Osteocyte (in vitro differentiated cells): ENCODE results near the gene PCDH12. TPM values are rescaled to one million over a fixed set of nuclear protein-coding genes. Genes with fewer than 3 reads are reported as not detected.

Source experiments
- DNase-seq: peaks from one replicate; pipeline ENCODE4 v3.0.0; 2021; ENCODE audit warnings: mixed read lengths; ENCODE audit not compliant: unreplicated experiment; ENCODE audit errors: extremely low spot score
- H3K27ac Mint-ChIP-seq: one replicate; pipeline ENCODE4 v1.8.0; 2021; ENCODE audit warnings: mild to moderate bottlenecking, mixed read lengths; ENCODE audit not compliant: unreplicated experiment
- H3K27me3 Mint-ChIP-seq: one replicate; pipeline ENCODE4 v1.8.0; 2021; ENCODE audit warnings: mixed read lengths; ENCODE audit not compliant: unreplicated experiment
- H3K36me3 Mint-ChIP-seq: one replicate; pipeline ENCODE4 v1.8.0; 2021; ENCODE audit warnings: mixed read lengths; ENCODE audit not compliant: unreplicated experiment
- H3K4me1 Mint-ChIP-seq: one replicate; pipeline ENCODE4 v1.8.0; 2021; ENCODE audit warnings: mixed read lengths; ENCODE audit not compliant: unreplicated experiment
- H3K4me3 Mint-ChIP-seq: one replicate; pipeline ENCODE4 v1.8.0; 2021; ENCODE audit warnings: mild to moderate bottlenecking, moderate library complexity, mixed read lengths; ENCODE audit not compliant: unreplicated experiment
- H3K9me3 Mint-ChIP-seq: one replicate; pipeline ENCODE4 v1.8.0; 2021; ENCODE audit warnings: mixed read lengths; ENCODE audit not compliant: unreplicated experiment
- CTCF ChIP-seq: fragments of 200-600 bp; sonication (generic); IDR thresholded peaks from 2 replicates; pipeline ENCODE4 v1.5.0; 2021; ENCODE audit warnings: antibody characterized with exemption, mild to moderate bottlenecking, moderate library complexity
- total RNA-seq: library from RNA; stranded (reverse); gene quantifications from 2 replicates; pipeline ENCODE4 v1.2.1, GENCODE V29; 2021

The PCDH12 gene
- total RNA-seq, 1 donor from 2014 or later: not detected

DNA sequence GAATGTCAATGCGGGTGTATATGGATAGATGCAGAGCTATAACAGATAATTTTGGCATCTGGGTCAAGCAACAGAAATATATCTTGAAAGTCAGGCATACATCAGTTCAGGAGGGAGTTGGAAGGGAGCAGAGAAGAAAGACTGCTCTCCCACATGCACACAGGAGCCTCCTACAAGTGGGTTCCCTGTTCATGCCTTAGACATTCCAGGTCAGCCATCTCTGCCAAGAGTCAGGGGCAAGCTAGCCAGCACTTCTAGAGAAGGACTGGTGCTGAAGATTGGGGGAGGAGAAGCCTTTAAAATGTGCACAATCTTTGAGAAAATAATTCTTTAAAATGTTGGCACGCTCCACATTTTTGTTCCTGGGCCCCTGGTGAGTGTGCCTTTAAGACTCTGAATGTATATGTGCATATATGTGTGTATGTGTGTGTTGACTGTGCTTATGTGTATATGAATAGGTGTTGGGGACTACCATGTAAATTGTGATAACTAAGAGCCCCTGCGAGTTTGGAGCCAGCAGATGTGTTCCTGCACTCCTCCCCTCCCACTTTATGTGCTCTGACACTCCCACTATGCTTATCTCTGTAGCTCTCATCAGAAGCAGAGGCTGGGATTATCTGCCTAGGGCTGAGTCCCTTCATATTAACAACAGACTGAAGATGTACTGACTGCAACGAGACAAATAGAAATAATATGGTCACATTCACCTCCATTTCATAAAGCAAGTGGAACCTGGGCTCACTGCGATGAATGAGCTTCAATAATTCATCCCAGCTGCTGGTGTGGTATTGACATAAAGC is 55.8 kb downstream of the PCDH12 start:
- Mint-ChIP-seq H3K4me3 (no peak overlapping the region), H3K27ac (no peak overlapping the region), H3K4me1 (no peaks in the 10 kb centered on the region), H3K36me3 (no peaks in the 10 kb centered on the region), H3K9me3 (no peaks in the 10 kb centered on the region), H3K27me3 (peaks cover 43% of the 10 kb centered on the region)
- TF ChIP-seq CTCF: no peak
- no peak for DNase-seq

- Mint-ChIP-seq H3K27ac (no peak overlapping the region), H3K27me3 (peaks cover 53% of the 10 kb centered on the region)
These were observed 59.5 kb downstream of the PCDH12 start for GRCh38 chr5:141898448-141899049.

GRCh38 chr5:141897425-141897824 is 60.6 kb downstream of the PCDH12 start:
- Mint-ChIP-seq H3K36me3 (no peaks in the 10 kb centered on the region), H3K4me1 (no peaks in the 10 kb centered on the region), H3K4me3 (no peak overlapping the region), H3K27ac (no peak overlapping the region), H3K9me3 (no peaks in the 10 kb centered on the region), H3K27me3 (peaks cover 49% of the 10 kb centered on the region)
- DNase-seq: no peak
- TF ChIP-seq CTCF: no peak

More at GRCh38 chr5:141898448-141899049, 59.5 kb downstream of the PCDH12 start:
- no peaks in the 10 kb centered on the region for H3K4me1 Mint-ChIP-seq
- no peaks in the 10 kb centered on the region for H3K9me3 Mint-ChIP-seq
- DNase-seq: no peak
- TF ChIP-seq CTCF: no peak
- H3K36me3 Mint-ChIP-seq: no peaks in the 10 kb centered on the region
- H3K4me3 Mint-ChIP-seq: no peak overlapping the region

Other genes with a start within 250 kb of the PCDH12 start
- gene PCDH1, start 79.8 kb downstream of the PCDH12 start, total RNA-seq: 6.3 and 7.3 TPM in 2 replicates
- 60.2 and 64.1 TPM in 2 replicates for gene DELE1, start 34.3 kb downstream of the PCDH12 start, total RNA-seq
- gene RNF14, start 10.9 kb upstream of the PCDH12 start, total RNA-seq: 66.8 and 73.8 TPM in 2 replicates
- 51.4 and 52.0 TPM in 2 replicates for gene GNPDA1, start 54.8 kb upstream of the PCDH12 start, total RNA-seq
- 62.7 and 70.0 TPM in 2 replicates for gene NDFIP1, start 150.6 kb upstream of the PCDH12 start, total RNA-seq